GM18909 (cell line): Measurements from ENCODE around the gene SMYD3.
"Not testable (repeated sequence)": the region's sequence is repeated elsewhere in the genome, so short reads cannot be mapped to it uniquely, and the experiment has no call there.

Experiments used
- ATAC-seq: cut with Tn5 transposase; IDR thresholded peaks from one replicate; pipeline ENCODE4 v1.9.1; 2021; ENCODE audit warnings: mild to moderate bottlenecking; ENCODE audit not compliant: unreplicated experiment, poor library complexity

SMYD3 gene

GRCh38 chr1:245774931-245775330 lies 732.1 kb downstream of the SMYD3 start:
- not testable (repeated sequence) for ATAC-seq

- ATAC-seq = no peak
These were observed 732.9 kb downstream of the SMYD3 start for GRCh38 chr1:245774196-245774595.

- no peak for ATAC-seq
These were observed 733.7 kb downstream of the SMYD3 start for GRCh38 chr1:245773344-245773743.

DNA sequence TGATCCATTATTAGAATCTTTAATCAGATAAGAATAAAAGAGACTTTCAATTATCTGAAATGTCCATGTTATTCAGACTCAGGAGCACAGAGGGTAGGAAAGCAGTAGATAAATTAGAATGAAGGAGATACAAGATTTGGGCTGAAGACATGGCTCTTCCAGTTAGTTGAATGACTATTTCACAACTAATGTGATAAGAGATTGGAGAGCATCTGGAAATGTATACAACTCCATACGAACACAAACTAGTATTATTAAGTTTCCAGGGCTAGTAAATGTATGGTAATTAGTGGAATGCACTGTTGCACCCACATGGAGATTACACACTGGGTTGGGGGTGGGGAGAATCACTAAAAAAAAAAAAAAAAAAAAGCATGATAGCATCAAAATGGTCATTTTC lies 734.3 kb downstream of the SMYD3 start:
- no peak for ATAC-seq

DNA sequence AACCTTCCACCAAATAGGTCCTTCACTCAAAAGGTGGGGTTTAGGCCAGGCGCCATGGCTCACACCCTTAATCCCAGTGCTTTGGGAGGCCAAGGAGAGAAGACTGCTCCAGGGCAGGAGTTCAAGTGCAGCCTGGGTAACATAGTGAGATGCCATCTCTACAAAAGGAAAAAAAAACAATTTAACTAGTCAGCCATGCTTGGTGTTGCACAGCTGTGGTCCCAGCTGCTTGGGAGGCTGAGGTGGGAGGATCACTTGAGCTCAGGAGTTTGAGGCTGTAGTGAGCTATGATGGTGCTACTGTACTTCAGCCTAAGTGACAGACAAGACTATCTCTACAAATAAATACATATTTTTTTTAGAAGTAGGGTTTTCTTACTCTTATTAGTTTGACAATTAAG lies 734.8 kb downstream of the SMYD3 start:
- ATAC-seq = no peak

DNA sequence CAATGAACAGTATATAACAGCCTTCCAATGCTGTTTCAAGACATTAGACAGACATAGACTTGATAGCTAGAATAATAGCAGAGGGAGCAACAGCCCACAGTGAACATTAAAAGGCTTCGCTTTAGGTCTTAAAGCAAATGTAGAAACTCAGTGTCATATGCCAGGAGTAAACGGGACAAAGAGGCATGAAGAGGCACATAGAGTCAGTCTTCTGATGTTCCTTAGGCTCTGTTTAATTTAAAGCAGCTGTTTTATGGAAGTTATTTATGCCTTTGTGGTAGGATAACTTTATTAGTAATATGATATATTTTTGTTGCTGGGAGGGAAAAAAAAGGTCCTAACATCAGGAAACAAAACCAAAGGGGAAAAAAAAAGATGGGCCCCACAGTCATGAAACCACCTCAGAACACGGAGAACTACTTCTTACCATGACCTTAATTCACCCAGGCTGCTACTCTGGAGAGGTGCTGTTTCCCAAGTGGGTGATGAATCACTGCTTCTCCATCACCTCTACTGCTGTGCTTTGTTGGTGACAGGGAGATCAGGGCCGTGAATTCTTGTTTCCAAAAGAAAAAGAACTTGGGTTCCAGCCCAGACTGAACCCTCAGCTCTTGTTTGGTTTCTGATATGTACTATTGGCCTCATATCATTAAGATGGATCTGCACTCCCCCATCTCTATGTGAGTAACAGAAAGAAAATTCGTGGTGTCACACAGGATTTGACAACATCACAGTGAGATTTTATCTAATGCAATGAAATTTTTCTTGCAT lies 735.4 kb downstream of the SMYD3 start:
- no peak for ATAC-seq

DNA sequence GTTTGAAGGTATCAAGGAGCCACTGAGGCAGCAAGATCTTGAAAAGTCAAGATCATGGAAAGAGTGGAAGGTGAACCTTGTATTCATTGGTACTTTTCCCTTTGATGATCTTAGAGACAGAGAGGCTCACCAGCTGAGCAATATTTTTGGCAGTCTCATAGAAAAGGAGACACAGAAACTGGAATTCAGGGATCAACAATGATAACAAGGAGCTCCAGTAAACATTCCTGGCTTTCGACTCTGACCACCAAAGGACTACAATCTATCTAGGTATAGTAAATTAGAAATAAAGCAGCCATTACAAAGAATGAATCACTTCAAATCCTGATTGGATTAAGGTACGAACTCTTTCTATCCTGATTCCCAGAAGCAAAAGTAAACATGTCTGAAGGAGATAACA lies 736.9 kb downstream of the SMYD3 start:
- no peak for ATAC-seq

GRCh38 chr1:245768596-245768995 lies 738.5 kb downstream of the SMYD3 start:
- ATAC-seq = no peak

GRCh38 chr1:245765230-245766000 lies 741.7 kb downstream of the SMYD3 start:
- no peak for ATAC-seq

DNA sequence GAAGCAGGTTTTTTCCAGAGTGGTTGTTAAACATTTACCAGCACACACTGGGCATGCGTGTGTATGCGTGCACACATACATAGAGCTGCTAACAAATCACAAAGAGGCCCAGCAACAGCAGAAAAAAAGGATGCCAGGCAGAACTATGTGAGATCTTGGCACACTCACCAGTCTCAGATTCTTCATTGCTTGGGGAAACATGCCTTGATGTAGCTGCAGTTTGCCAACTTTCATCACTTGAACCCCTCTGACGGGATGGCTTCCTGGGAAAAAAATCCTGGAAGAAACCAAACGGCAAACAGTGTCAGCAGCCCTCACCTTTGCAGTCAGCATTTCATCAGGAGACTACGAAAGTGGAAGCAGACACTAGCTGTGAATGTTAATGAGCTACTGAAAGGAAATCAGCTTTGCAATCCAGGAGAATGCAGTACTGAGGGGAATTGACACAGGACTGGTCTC lies 743.2 kb downstream of the SMYD3 start:
- no peak for ATAC-seq

DNA sequence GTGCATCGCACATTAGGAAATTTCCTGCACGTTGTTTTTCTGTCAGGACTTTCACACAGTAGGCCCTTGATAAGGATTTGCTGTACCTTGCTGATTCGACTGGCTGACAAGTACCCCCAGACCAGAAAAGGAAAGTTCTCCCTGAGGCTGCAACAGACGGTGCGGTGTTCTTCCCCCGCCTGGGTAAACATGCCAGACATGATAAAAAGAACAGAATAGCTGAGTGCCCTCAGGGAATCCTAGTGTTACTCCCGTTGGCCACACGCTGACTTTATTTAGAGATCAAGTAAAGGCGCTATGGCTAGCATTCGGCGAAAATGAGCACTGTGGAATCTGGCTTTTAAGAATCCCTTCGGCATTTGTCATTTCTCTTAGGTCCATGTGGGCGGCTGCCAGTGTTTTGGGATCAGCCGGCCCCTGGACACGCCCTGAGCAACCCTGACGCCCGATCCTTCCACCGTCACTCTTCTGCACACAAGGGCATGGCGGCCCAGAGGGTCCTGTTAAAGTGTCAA lies 744.6 kb downstream of the SMYD3 start:
- no peak for ATAC-seq

- no peak for ATAC-seq
These were observed 746.8 kb downstream of the SMYD3 start for GRCh38 chr1:245760301-245760700.

- no peak for ATAC-seq
These were observed 752.6 kb downstream of the SMYD3 start for GRCh38 chr1:245754463-245754961.

DNA sequence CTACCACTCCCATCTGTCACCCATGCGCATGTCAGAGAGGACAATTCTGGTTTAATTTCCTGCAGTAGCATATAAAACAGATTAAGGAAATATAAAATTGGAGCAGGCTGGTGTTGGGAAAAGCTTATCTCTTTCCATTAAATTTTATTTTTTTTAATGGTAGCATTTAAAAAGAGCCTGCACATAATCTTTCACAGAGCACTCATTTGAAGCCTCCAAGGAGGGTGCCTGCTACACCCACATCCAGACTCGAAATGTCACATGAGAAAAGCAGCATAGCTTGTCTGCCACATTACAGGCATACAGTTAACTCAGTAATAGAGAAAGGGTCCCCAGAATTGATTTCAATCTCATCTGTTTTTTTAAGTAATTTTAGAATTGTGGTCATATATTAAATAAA lies 753.3 kb downstream of the SMYD3 start:
- ATAC-seq = no peak

- ATAC-seq = no peak
These were observed 754.5 kb downstream of the SMYD3 start for GRCh38 chr1:245752561-245752960.

GRCh38 chr1:245751726-245752470 lies 755.2 kb downstream of the SMYD3 start:
- no peak for ATAC-seq

DNA sequence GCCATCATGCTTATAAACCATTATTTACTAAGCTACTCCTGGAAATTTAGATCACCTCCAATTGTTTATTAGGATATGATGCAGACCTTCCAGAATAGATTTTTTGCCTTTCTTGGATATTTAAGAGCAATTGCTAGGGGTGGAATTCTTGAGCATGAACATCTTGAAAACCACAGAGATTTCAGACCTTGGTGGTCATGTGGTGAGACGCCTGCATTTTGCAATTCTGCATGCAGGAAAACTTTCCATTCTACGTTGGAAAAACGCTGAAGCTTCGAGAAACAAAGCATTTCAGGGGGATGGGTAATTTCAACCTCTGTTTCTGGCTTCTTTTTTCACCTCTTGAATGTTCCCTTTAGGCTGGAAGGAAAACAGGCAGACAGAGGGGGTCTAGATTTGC lies 756.0 kb downstream of the SMYD3 start:
- ATAC-seq = no peak

- ATAC-seq = no peak
These were observed 756.8 kb downstream of the SMYD3 start for GRCh38 chr1:245750261-245750660.

DNA sequence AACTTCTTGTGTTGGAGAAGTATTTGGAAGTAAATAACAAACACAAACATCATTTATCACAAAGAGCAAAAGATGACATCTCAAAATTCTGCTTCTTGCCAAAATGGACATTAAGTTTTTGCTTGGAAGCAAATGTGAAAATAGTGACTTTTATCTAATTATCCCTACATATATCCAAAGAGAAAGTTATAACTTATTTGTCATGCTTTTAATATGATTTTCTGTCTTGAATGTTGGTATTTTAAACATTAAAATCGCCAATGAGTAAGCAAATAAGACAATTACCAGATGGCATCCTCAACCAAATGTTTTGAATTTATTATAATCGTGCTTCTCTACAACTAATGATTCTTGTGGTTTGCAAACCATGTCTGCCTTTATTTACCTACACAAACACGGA lies 758.0 kb downstream of the SMYD3 start:
- ATAC-seq = no peak

DNA sequence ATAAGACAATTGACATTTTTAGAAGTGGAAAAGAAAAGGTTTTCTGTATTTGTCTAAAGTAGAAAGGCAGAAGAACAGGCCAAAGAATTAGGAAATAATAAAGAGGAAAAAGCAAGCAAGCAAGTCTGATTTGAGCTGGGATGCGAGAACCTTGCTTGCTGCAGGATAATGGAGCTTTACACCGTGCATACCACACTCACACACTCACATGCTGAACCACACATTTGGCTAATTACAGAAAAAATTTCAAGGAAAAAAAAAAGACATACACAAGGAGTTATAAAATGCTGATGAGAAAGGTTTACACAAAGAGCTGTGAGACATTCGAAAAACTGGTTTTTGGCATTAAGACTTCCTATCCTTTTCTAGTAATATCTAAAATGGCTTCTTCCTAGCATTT lies 758.4 kb downstream of the SMYD3 start:
- no peak for ATAC-seq

DNA sequence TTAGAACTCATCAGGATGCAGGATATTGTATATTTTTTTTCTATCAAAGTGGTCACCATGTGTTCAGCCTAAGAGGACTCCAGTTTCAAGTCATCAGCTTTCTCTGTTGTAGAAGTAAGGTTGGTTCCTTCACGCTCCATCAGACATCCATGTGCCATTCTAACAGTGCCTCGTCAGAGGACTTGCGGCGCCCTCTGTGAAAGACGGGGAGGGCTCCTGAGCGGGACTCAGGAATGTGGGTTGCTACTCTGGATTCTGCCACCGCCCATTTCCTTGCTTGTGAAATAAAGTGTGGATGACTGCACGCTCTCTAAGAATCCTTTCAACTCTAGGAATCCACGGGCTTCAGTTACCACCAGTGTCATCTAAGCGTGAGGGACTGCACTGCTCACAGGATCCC lies 758.8 kb downstream of the SMYD3 start:
- ATAC-seq = no peak
